K562 (cell line): ENCODE measurements around the gene PSMC3IP. TPM values are rescaled to one million over a fixed set of nuclear protein-coding genes. Genes with fewer than 3 reads are reported as not detected.

ENCODE experiments used
- ZBTB40 ChIP-seq, 2 experiments: fragments of 450-650 bp in 1 of 2; sonication (generic) in 1 of 2; formaldehyde crosslinking in 1 of 2; IDR thresholded peaks; 2 replicates each; pipeline versions ENCODE4 v1.7.1 to v1.9.0; 2016 to 2022; ENCODE audit warnings: inconsistent platforms in 1 of 2, mild to moderate bottlenecking in 1 of 2, missing genetic modification reagents in 1 of 2
- polyA plus RNA-seq, 8 experiments: library from polyadenylated mRNA; depleted of rRNA in 4 of 8; stranded (reverse) in 5 of 8; unstranded in 3 of 8; fragments of >200 nt; fragmentation: Nextera tagmentation in 2 of 8; fragmentation: Illumina TruSeq in 1 of 8; extraction: Ambion mirVana in 2 of 8; extraction: Trizol in 1 of 8; gene quantifications; 2 replicates each; pipeline versions ENCODE4 v1.2.1 to v1.2.3, GENCODE V29; 2011 to 2014; ENCODE audit warnings: inconsistent platforms in 1 of 8, missing spikeins in 1 of 8
- total RNA-seq, 7 experiments: library from RNA; depleted of rRNA in 6 of 7; stranded (reverse); fragments of >200 nt in 6 of 7; fragmentation: Illumina TruSeq in 2 of 7; extraction: Trizol in 2 of 7; gene quantifications; 2 replicates each; pipeline versions ENCODE4 v1.2.1 to v1.2.3, GENCODE V29; 2011 to 2021; ENCODE audit warnings: low replicate concordance in 1 of 7

Gene PSMC3IP
- total and polyA plus RNA-seq, 9 of the 15 experiments (the other 6 are each of a cell fraction or from before 2014, with no cell fraction given): 13.8 to 65.6 (median 32.8) TPM

- TF ChIP-seq ZBTB40 (IDR thresholded peaks at IDR 0.05): no peak
- TF ChIP-seq ZBTB40 (CRISPR knock-in tag; IDR thresholded peaks at IDR 0.05): no peak
Observed at GRCh38 chr17:42525221-42525620, 52.3 kb downstream of the PSMC3IP start (continued).
